HG03135 (cell line): Measurements from ENCODE around the gene ABI2.

ENCODE experiments used
- ATAC-seq: cut with Tn5 transposase; IDR thresholded peaks from one replicate; pipeline ENCODE4 v1.9.1; 2021; ENCODE audit warnings: mild to moderate bottlenecking, moderate library complexity; ENCODE audit not compliant: unreplicated experiment

ABI2 gene

GRCh38 chr2:203471323-203471722, 143.1 kb downstream of the ABI2 start:
- ATAC-seq: no peak

- ATAC-seq: no peak
Observed at GRCh38 chr2:203476881-203477280, 148.7 kb downstream of the ABI2 start.

GRCh38 chr2:203480623-203481022, 152.4 kb downstream of the ABI2 start:
- ATAC-seq: no peak

GRCh38 chr2:203484266-203485112, 156.3 kb downstream of the ABI2 start:
- ATAC-seq: no peak

- no peak for ATAC-seq
Observed at GRCh38 chr2:203489531-203489930, 161.3 kb downstream of the ABI2 start.

GRCh38 chr2:203490391-203490790, 162.2 kb downstream of the ABI2 start:
- ATAC-seq: no peak

GRCh38 chr2:203492965-203493364, 164.8 kb downstream of the ABI2 start:
- no peak for ATAC-seq
